Liver (tissue), 9 donors: ENCODE data around the gene SLC29A3. TPM values are rescaled to one million over a fixed set of nuclear protein-coding genes. Genes with fewer than 3 reads are reported as not detected.

Experiments
- DNase-seq: peaks from one replicate; pipeline ENCODE4 v3.0.0-alpha.2; 2017; ENCODE audit warnings: low spot score
- H3K27ac ChIP-seq, 2 donors: one replicate each; pipeline ENCODE4 v1.7.0; 2013; ENCODE audit warnings: inconsistent platforms in 2 of 2, low read length in 2 of 2, control low read depth in 1 of 2, low read depth in 1 of 2, mild to moderate bottlenecking in 1 of 2
- H3K27me3 ChIP-seq, 4 donors: one replicate each; pipeline versions ENCODE4 v1.6.1 to v1.7.0; 2013; ENCODE audit warnings: low read length in 3 of 4, inconsistent platforms in 1 of 4, mild to moderate bottlenecking in 1 of 4, moderate library complexity in 1 of 4; ENCODE audit not compliant: control insufficient read depth in 4 of 4, insufficient read depth in 4 of 4
- H3K36me3 ChIP-seq, 4 donors: one replicate each; pipeline versions ENCODE4 v1.6.1 to v1.7.0; 2013; ENCODE audit warnings: low read length in 3 of 4, mild to moderate bottlenecking in 3 of 4, low read depth in 1 of 4, moderate library complexity in 1 of 4; ENCODE audit not compliant: control insufficient read depth in 4 of 4, insufficient read depth in 3 of 4
- H3K4me1 ChIP-seq, 4 donors: one replicate each; pipeline versions ENCODE4 v1.6.1 to v1.7.0; 2013; ENCODE audit warnings: low read length in 3 of 4, mild to moderate bottlenecking in 3 of 4, moderate library complexity in 1 of 4; ENCODE audit not compliant: control insufficient read depth in 4 of 4, insufficient read depth in 4 of 4
- H3K4me3 ChIP-seq, 3 donors: one replicate each; pipeline versions ENCODE4 v1.6.1 to v1.7.0; 2013; ENCODE audit warnings: low read length in 3 of 3, control low read depth in 1 of 3, low read depth in 1 of 3, mild to moderate bottlenecking in 1 of 3
- H3K9ac ChIP-seq, 2 donors: one replicate each; pipeline ENCODE4 v1.7.0; 2013; ENCODE audit warnings: low read length in 2 of 2, mild to moderate bottlenecking in 2 of 2, moderate library complexity in 2 of 2, control low read depth in 1 of 2, low read depth in 1 of 2
- H3K9me3 ChIP-seq, 4 donors: one replicate each; pipeline versions ENCODE4 v1.6.1 to v1.7.0; 2013; ENCODE audit warnings: low read length in 3 of 4; ENCODE audit not compliant: control insufficient read depth in 4 of 4
- ATF3 ChIP-seq: IDR thresholded peaks from 2 replicates; pipeline ENCODE4 v1.6.1; 2016; ENCODE audit warnings: antibody characterized with exemption
- CTCF ChIP-seq: fragments of 150-350 bp; IDR thresholded peaks from 2 replicates; pipeline ENCODE4 v1.5.1; 2017; ENCODE audit warnings: improper control_type of control experiment, low read depth, low read length; ENCODE audit not compliant: missing input control
- EGR1 ChIP-seq, 2 donors: IDR thresholded peaks; 2 replicates each; pipeline ENCODE4 v1.6.1; 2016 to 2018; ENCODE audit warnings: antibody characterized with exemption in 2 of 2, low read depth in 2 of 2
- FOXA1 ChIP-seq: IDR thresholded peaks from 2 replicates; pipeline ENCODE4 v1.6.1; 2016; ENCODE audit warnings: antibody characterized with exemption
- FOXA2 ChIP-seq: IDR thresholded peaks from 2 replicates; pipeline ENCODE4 v1.6.1; 2016; ENCODE audit warnings: antibody characterized with exemption
- GABPA ChIP-seq, 2 donors: IDR thresholded peaks in 1 of 2; conservative IDR thresholded peaks in 1 of 2; 2 replicates each; pipeline ENCODE4 v1.6.1; 2016; ENCODE audit warnings: antibody characterized with exemption in 2 of 2, mild to moderate bottlenecking in 1 of 2, moderate library complexity in 1 of 2
- HNF4A ChIP-seq, 2 donors: conservative IDR thresholded peaks; 2 replicates each; pipeline ENCODE4 v1.6.1; 2016; ENCODE audit warnings: antibody characterized with exemption in 2 of 2, mild to moderate bottlenecking in 2 of 2
- HNF4G ChIP-seq: IDR thresholded peaks from 2 replicates; pipeline ENCODE4 v1.6.1; 2016; ENCODE audit warnings: antibody characterized with exemption
- JUND ChIP-seq, 2 donors: IDR thresholded peaks; 2 replicates each; pipeline ENCODE4 v1.6.1; 2016; ENCODE audit warnings: antibody characterized with exemption in 2 of 2
- MAX ChIP-seq: IDR thresholded peaks from 2 replicates; pipeline ENCODE4 v1.6.1; 2016; ENCODE audit warnings: antibody characterized with exemption
- NR2F2 ChIP-seq: IDR thresholded peaks from 2 replicates; pipeline ENCODE4 v1.6.1; 2016; ENCODE audit warnings: antibody characterized with exemption
- RAD21 ChIP-seq, 2 donors: IDR thresholded peaks; 2 replicates each; pipeline ENCODE4 v1.6.1; 2016; ENCODE audit warnings: antibody characterized with exemption in 2 of 2, mild to moderate bottlenecking in 2 of 2
- REST ChIP-seq: IDR thresholded peaks from 2 replicates; pipeline ENCODE4 v1.6.1; 2016; ENCODE audit warnings: antibody characterized with exemption, mild to moderate bottlenecking
- RXRA ChIP-seq, 2 donors: IDR thresholded peaks; 2 replicates each; pipeline ENCODE4 v1.6.1; 2017 to 2018; ENCODE audit warnings: antibody characterized with exemption in 2 of 2, mild to moderate bottlenecking in 1 of 2
- SP1 ChIP-seq: IDR thresholded peaks from 2 replicates; pipeline ENCODE4 v1.6.1; 2018; ENCODE audit warnings: antibody characterized with exemption, mild to moderate bottlenecking
- TAF1 ChIP-seq: conservative IDR thresholded peaks from 2 replicates; pipeline ENCODE4 v1.6.1; 2016; ENCODE audit warnings: antibody characterized with exemption, mild to moderate bottlenecking
- YY1 ChIP-seq: IDR thresholded peaks from 2 replicates; pipeline ENCODE4 v1.6.1; 2016; ENCODE audit warnings: antibody characterized with exemption, mild to moderate bottlenecking
- ZBTB33 ChIP-seq: IDR thresholded peaks from 2 replicates; pipeline ENCODE4 v1.6.1; 2016; ENCODE audit warnings: antibody characterized with exemption
- WGBS: extraction: QIAGEN DNeasy Blood & Tissue Kit; methylation state at CpG from one replicate; pipeline ENCODE4 v1.1.7; 2013; 5-methylcytosine and 5-hydroxymethylcytosine counted together
- polyA plus RNA-seq, 2 donors: library from polyadenylated mRNA; stranded (reverse) in 1 of 2; unstranded in 1 of 2; fragments of 200-250 nt in 1 of 2; fragments of >200 nt in 1 of 2; fragmentation: Nextera tagmentation in 1 of 2; extraction: Ambion mirVana in 1 of 2; gene quantifications; one replicate each; pipeline versions ENCODE4 v1.2.1 to v1.2.3, GENCODE V29; 2013 to 2015
- total RNA-seq, 2 donors: library from RNA; depleted of rRNA; stranded (reverse); fragments of >200 nt; gene quantifications; one replicate each; pipeline ENCODE4 v1.2.3, GENCODE V29; 2014
- donor health status: healthy.
- donor health status: healthy.
- donor health status: healthy.
- donor health status: healthy.
- donor health status: healthy.

Gene SLC29A3
- total and polyA plus RNA-seq, 4 donors, result 3.1 to 11.9 (median 5.3) TPM

- peaks cover 26 to 54% (median 34%) of the 10 kb centered on the region in 4 donors for H3K4me1 ChIP-seq
- no peak overlapping the region for H3K9ac ChIP-seq
- no peak for TF ChIP-seq RAD21 (IDR thresholded peaks at IDR 0.05)
- no peak for TF ChIP-seq FOXA2
- no peak for TF ChIP-seq FOXA1
- no peak for TF ChIP-seq REST
- no peak for TF ChIP-seq CTCF
- TF ChIP-seq GABPA (IDR thresholded peaks at IDR 0.05 in 1 of 2, conservative IDR thresholded peaks at IDR 0.05 in 1 of 2), result no peak
- TF ChIP-seq NR2F2, result no peak
- TF ChIP-seq ZBTB33, result no peak
- TF ChIP-seq HNF4G, result no peak
- no peak for TF ChIP-seq TAF1
- TF ChIP-seq YY1, result no peak
- TF ChIP-seq RXRA (IDR thresholded peaks at IDR 0.05), result no peak
- TF ChIP-seq MAX, result no peak
- no peak for TF ChIP-seq ATF3
- no peak for TF ChIP-seq EGR1 (IDR thresholded peaks at IDR 0.05; ENCODE audit: low read depth in 2 of 2)
- TF ChIP-seq HNF4A (conservative IDR thresholded peaks at IDR 0.05), result no peak
- no peak for TF ChIP-seq JUND (IDR thresholded peaks at IDR 0.05)
- TF ChIP-seq SP1, result no peak
- no peak overlapping the region for H3K27ac ChIP-seq
- H3K9me3 ChIP-seq, result no peaks in the 10 kb centered on the region
- H3K36me3 ChIP-seq, result no peaks in the 10 kb centered on the region
- no peak for DNase-seq
- no peaks in the 10 kb centered on the region for H3K27me3 ChIP-seq
- H3K4me3 ChIP-seq, result no peak overlapping the region
- 82% methylated on average over 10 of the region's 10 CpGs for WGBS
These were observed 26.6 kb downstream of the SLC29A3 start for GRCh38 chr10:71345694-71346093.
